ENCODE measurements around the gene SMARCAD1.
"Not testable (repeated sequence)": the region's sequence is repeated elsewhere in the genome, so short reads cannot be mapped to it uniquely, and the experiment has no call there.

SMARCAD1 gene

GRCh38 chr4:94307231-94307871 is 99.7 kb downstream of the SMARCAD1 start:
- H3K27ac ChIP-seq, result no peak overlapping the region
- TF ChIP-seq CTCF (conservative IDR thresholded peaks at IDR 0.05), result no peak

- H3K27ac ChIP-seq, result not testable (repeated sequence)
Observed at GRCh38 chr4:94319927-94320326, 112.3 kb downstream of the SMARCAD1 start.

- H3K27ac ChIP-seq, result no peak overlapping the region
- no peak for TF ChIP-seq CTCF (conservative IDR thresholded peaks at IDR 0.05)
Observed at GRCh38 chr4:94325835-94326234, 118.2 kb downstream of the SMARCAD1 start.

- no peak for TF ChIP-seq CTCF (conservative IDR thresholded peaks at IDR 0.05)
- no peak overlapping the region for H3K27ac ChIP-seq
Observed at GRCh38 chr4:94329933-94330332, 122.3 kb downstream of the SMARCAD1 start.

GRCh38 chr4:94332983-94333590 is 125.4 kb downstream of the SMARCAD1 start:
- peak overlapping the region; percentile 76; the same call in 1 of the 2 replicates for H3K27ac ChIP-seq
- peak; percentile 63 for TF ChIP-seq CTCF (conservative IDR thresholded peaks at IDR 0.05)

- peak overlapping the region; percentile 76 for H3K27ac ChIP-seq
- no peak for TF ChIP-seq CTCF (conservative IDR thresholded peaks at IDR 0.05)
Observed at GRCh38 chr4:94333866-94334265, 126.2 kb downstream of the SMARCAD1 start.

GRCh38 chr4:94334476-94334875 is 126.8 kb downstream of the SMARCAD1 start:
- peak overlapping the region; percentile 76 for H3K27ac ChIP-seq
- TF ChIP-seq CTCF (conservative IDR thresholded peaks at IDR 0.05), result no peak

GRCh38 chr4:94334962-94335361 is 127.3 kb downstream of the SMARCAD1 start:
- TF ChIP-seq CTCF (conservative IDR thresholded peaks at IDR 0.05), result no peak

More at GRCh38 chr4:94334962-94335361, 127.3 kb downstream of the SMARCAD1 start:
- H3K27ac ChIP-seq, result peak overlapping the region; percentile 76
